ENCODE measurements around the gene MLLT10. TPM values are rescaled to one million over a fixed set of nuclear protein-coding genes. Genes with fewer than 3 reads are reported as not detected.
A peak's percentile ranks its signal among the peaks of the same experiment; 100 is the strongest.

The MLLT10 gene
- total RNA-seq, 1 experiment from 2014 or later = 72.3 TPM

- Histone ChIP-seq H2BK5ac (ENCODE audit: insufficient read length, low read length) (no peak overlapping the region), H4K5ac (ENCODE audit: insufficient read length, low read depth, low read length) (no peak overlapping the region), H3K4me1 (ENCODE audit: insufficient read depth, low read length) (peaks cover 4% of the 10 kb centered on the region; the same call in 1 of the 2 replicates), H2BK15ac (ENCODE audit: low read depth, low read length) (no peak overlapping the region), H3K79me1 (ENCODE audit: insufficient read depth, low read depth, low read length, poor library complexity, severe bottlenecking) (peaks cover 5% of the 10 kb centered on the region), H4K20me1 (ENCODE audit: control insufficient read depth, insufficient read depth, insufficient read length) (no peaks in the 10 kb centered on the region), H3K79me2 (ENCODE audit: insufficient read depth, low read length) (peaks cover 11% of the 10 kb centered on the region; the same call in 1 of the 2 replicates), H2BK120ac (ENCODE audit: low read depth, low read length, poor library complexity, severe bottlenecking) (no peak overlapping the region), H3K9me3 (ENCODE audit: control insufficient read depth, low read depth, low read length) (no peaks in the 10 kb centered on the region), H2AK5ac (ENCODE audit: insufficient read length, low read length) (no peak overlapping the region), H2AFZ (ENCODE audit: low read length) (no peak overlapping the region), H2BK12ac (ENCODE audit: insufficient read length, low read depth, low read length) (no peak overlapping the region), H3T11ph (ENCODE audit: low read length) (no peak overlapping the region), H4K91ac (ENCODE audit: insufficient read length, low read depth, low read length) (no peak overlapping the region), H2BK20ac (ENCODE audit: low read depth, low read length, poor library complexity, severe bottlenecking) (no peak overlapping the region), H3K14ac (ENCODE audit: insufficient read depth, low read length) (peak overlapping the region; percentile 79), H3K23me2 (ENCODE audit: insufficient read length, low read depth, low read length, poor library complexity, severe bottlenecking) (peaks cover 7% of the 10 kb centered on the region), H3K4ac (ENCODE audit: low read depth, low read length) (no peak overlapping the region), H3K27me3 (ENCODE audit: insufficient read depth, low read length) (no peaks in the 10 kb centered on the region), H3K27ac (ENCODE audit: insufficient read length, low read depth, low read length) (no peak overlapping the region), H3K4me2 (ENCODE audit: insufficient read depth, insufficient read length, low read length) (peak overlapping the region; percentile 29), H3K18ac (ENCODE audit: insufficient read length, low read depth, low read length) (peak overlapping the region; percentile 67), H3K9ac (ENCODE audit: extremely low read depth, insufficient read length, low read length) (peak overlapping the region; percentile 79), H3K56ac (ENCODE audit: insufficient read length, low read depth, low read length) (no peak overlapping the region), H3K23ac (ENCODE audit: insufficient read length, low read depth, low read length) (no peak overlapping the region), H4K8ac (replicated peaks; ENCODE audit: insufficient read length, low read depth, low read length) (no peak overlapping the region)
- no CpG with 5 or more reads among the region's 96 CpGs for WGBS (ENCODE audit: extremely low coverage, insufficient read length, low lambda C conversion rate)
- Mint-ChIP-seq H3K27ac (peak overlapping the region; percentile 70 to 94 (median 93)), H3K4me1 (peaks cover 24 to 35% of the 10 kb centered on the region in 2 experiments), H3K9me3 (no peaks in the 10 kb centered on the region), H3K27me3 (ENCODE audit: low read depth) (no peaks in the 10 kb centered on the region), H3K4me3 (peak overlapping the region; percentile 80 to 90), H3K36me3 (ENCODE audit: insufficient read depth in 1 of 3, low read depth in 3 of 3) (peaks cover 17 to 33% (median 28%) of the 10 kb centered on the region in 3 experiments; a peak in 6 of 7 replicates)
- peak; percentile 73 for DNase-seq
- TF ChIP-seq CTCF (conservative IDR thresholded peaks at IDR 0.05) = no peak
Observed at GRCh38 chr10:21534604-21535493, 817 bp downstream of the MLLT10 start.
